Thyroid gland (tissue), 4 donors: ENCODE data around the gene MOSPD3. TPM values are rescaled to one million over a fixed set of nuclear protein-coding genes. Genes with fewer than 3 reads are reported as not detected.

Experiments
- DNase-seq, 2 donors: peaks; one replicate each; pipeline ENCODE4 v3.0.0-alpha.2; 2019
- H3K27ac ChIP-seq, 3 donors: fragments of 200-600 bp; sonication (generic); 1 replicate in 2 of 3; 2 replicates in 1 of 3; pipeline ENCODE4 v1.5.1; 2016 to 2019; ENCODE audit warnings: mild to moderate bottlenecking in 1 of 3, moderate library complexity in 1 of 3
- H3K27me3 ChIP-seq: fragments of 200-600 bp; sonication (generic); one replicate; pipeline ENCODE4 v1.5.1; 2019
- H3K36me3 ChIP-seq, 2 donors: fragments of 200-600 bp; sonication (generic); one replicate each; pipeline ENCODE4 v1.5.1; 2016 to 2019
- H3K4me1 ChIP-seq, 2 donors: fragments of 200-600 bp; sonication (generic); one replicate each; pipeline ENCODE4 v1.5.1; 2017 to 2019
- H3K4me3 ChIP-seq, 3 donors: fragments of 200-600 bp; sonication (generic); replicated peaks in 1 of 3; 1 replicate in 2 of 3; 2 replicates in 1 of 3; pipeline ENCODE4 v1.5.1; 2016; ENCODE audit warnings: mild to moderate bottlenecking in 1 of 3
- H3K9me3 ChIP-seq: fragments of 200-600 bp; sonication (generic); one replicate; pipeline ENCODE4 v1.5.1; 2017
- CTCF ChIP-seq, 6 experiments: fragments of 200-600 bp in 3 of 6; fragments of 450-650 bp in 3 of 6; sonication (generic) in 3 of 6; IDR thresholded peaks; one replicate each; pipeline ENCODE4 v1.5.1; 2016 to 2019; ENCODE audit warnings: antibody characterized with exemption in 6 of 6, mild to moderate bottlenecking in 2 of 6, inconsistent platforms in 1 of 6, moderate library complexity in 1 of 6
- POLR2A ChIP-seq, 2 donors: fragments of 450-650 bp; IDR thresholded peaks; one replicate each; pipeline ENCODE4 v1.6.1; 2017; ENCODE audit warnings: antibody characterized with exemption in 2 of 2, mild to moderate bottlenecking in 2 of 2, moderate library complexity in 1 of 2
- WGBS, 2 donors: methylation state at CpG; one replicate each; pipeline ENCODE4 v1.1.5; 2017; 5-methylcytosine and 5-hydroxymethylcytosine counted together
- intact Hi-C: fragments of 100-400 bp; cut with DNase I; formaldehyde crosslinking; loops from one replicate; pipeline ENCODE4 v1.15.1; 2023
- total RNA-seq, 4 donors: library from RNA; depleted of rRNA; stranded (reverse); fragments of >200 nt; gene quantifications; one replicate each; pipeline ENCODE4 v1.2.3, GENCODE V29; 2016

MOSPD3 gene
- total RNA-seq, 4 donors from 2014 or later, result 9.1 to 22.7 (median 12.3) TPM

- peaks cover 65 to 72% of the 10 kb centered on the region in 2 donors for H3K36me3 ChIP-seq
- H3K4me3 ChIP-seq, result no peak overlapping the region
- H3K27ac ChIP-seq, result no peak overlapping the region
- H3K9me3 ChIP-seq, result no peaks in the 10 kb centered on the region
- DNase-seq, result no peak
- 93 to 96% methylated on average over 21 to 23 of the region's 28 CpGs for WGBS, 2 donors
- H3K4me1 ChIP-seq, result peaks cover 16% of the 10 kb centered on the region in 2 donors
- TF ChIP-seq POLR2A (IDR thresholded peaks at IDR 0.05), result no peak
- TF ChIP-seq CTCF (IDR thresholded peaks at IDR 0.05), result no peak
- H3K27me3 ChIP-seq, result no peaks in the 10 kb centered on the region
- intact Hi-C loops, result no loop called here
Observed at GRCh38 chr7:100578246-100579183, 33.8 kb upstream of the MOSPD3 start.

GRCh38 chr7:100580466-100581283 is 31.7 kb upstream of the MOSPD3 start:
- DNase-seq, result no peak
- H3K27ac ChIP-seq, result no peak overlapping the region
- peaks cover 31 to 36% of the 10 kb centered on the region in 2 donors for H3K4me1 ChIP-seq
- 85% methylated on average over 11 of the region's 11 CpGs for WGBS, 2 donors
- H3K9me3 ChIP-seq, result no peaks in the 10 kb centered on the region
- TF ChIP-seq POLR2A (IDR thresholded peaks at IDR 0.05) (no peak), CTCF (IDR thresholded peaks at IDR 0.05) (no peak)
- H3K4me3 ChIP-seq, result no peak overlapping the region
- intact Hi-C loops, result no loop called here
- no peaks in the 10 kb centered on the region for H3K27me3 ChIP-seq
- H3K36me3 ChIP-seq, result peaks cover 54 to 61% of the 10 kb centered on the region in 2 donors

DNA sequence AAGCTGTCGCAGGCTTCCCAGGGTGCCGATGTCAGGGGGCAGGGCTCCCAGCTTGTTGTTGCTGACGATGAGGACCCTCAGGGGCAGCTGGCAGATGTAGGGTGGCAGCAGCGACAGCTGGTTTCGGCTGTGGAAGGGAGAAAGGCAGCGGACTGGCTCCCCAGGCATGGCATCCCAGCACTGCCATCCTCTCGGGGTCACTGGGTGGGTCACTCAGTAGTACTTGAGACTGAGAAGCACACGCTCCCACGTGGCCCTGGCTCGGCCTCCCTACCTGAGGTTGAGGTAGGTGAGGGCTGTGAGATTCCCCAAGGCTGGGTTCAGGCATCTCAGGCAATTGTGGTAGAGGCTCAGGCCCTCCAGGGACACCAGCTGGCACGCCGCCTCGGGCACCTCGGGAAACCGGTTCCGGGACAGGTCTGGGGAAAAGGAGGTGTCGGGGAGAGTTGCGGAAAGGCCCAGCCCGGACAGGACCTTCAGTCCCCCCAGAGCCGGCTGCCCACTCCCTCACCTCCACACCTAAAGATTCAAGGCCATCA is 30.2 kb upstream of the MOSPD3 start:
- peak overlapping the region in 2 of 3 donors; percentile 10 to 37 for H3K27ac ChIP-seq
- peak; percentile 92 for DNase-seq
- peaks cover 41 to 47% of the 10 kb centered on the region in 2 donors for H3K36me3 ChIP-seq
- H3K4me1 ChIP-seq, result peaks cover 34 to 36% of the 10 kb centered on the region in 2 donors
- intact Hi-C loops, result no loop called here
- 56 to 60% methylated on average over 1 to 19 of the region's 20 CpGs for WGBS, 2 donors
- H3K9me3 ChIP-seq, result no peaks in the 10 kb centered on the region
- no peaks in the 10 kb centered on the region for H3K27me3 ChIP-seq
- no peak overlapping the region for H3K4me3 ChIP-seq
- TF ChIP-seq CTCF (IDR thresholded peaks at IDR 0.05), result no peak
- no peak for TF ChIP-seq POLR2A (IDR thresholded peaks at IDR 0.05)

GRCh38 chr7:100582650-100583049 is 29.7 kb upstream of the MOSPD3 start:
- peak overlapping the region in 2 of 3 donors; percentile 10 to 37 for H3K27ac ChIP-seq
- no peak overlapping the region for H3K4me3 ChIP-seq
- TF ChIP-seq CTCF (IDR thresholded peaks at IDR 0.05) (no peak), POLR2A (IDR thresholded peaks at IDR 0.05) (no peak)
- DNase-seq, result no peak
- intact Hi-C loops, result no loop called here
- no peaks in the 10 kb centered on the region for H3K9me3 ChIP-seq
- H3K36me3 ChIP-seq, result peaks cover 36 to 41% of the 10 kb centered on the region in 2 donors
- WGBS, 2 donors, result 69 to 77% methylated on average over 11 of the region's 11 CpGs
- H3K4me1 ChIP-seq, result peaks cover 36 to 37% of the 10 kb centered on the region in 2 donors
- H3K27me3 ChIP-seq, result no peaks in the 10 kb centered on the region
